ENCODE results near the gene SRCAP. TPM values are rescaled to one million over a fixed set of nuclear protein-coding genes. Genes with fewer than 3 reads are reported as not detected.
A peak's percentile ranks its signal among the peaks of the same experiment; 100 is the strongest.

Gene SRCAP
- total RNA-seq = 66.6 TPM
- long read RNA-seq, partial matches to known transcripts = 10 of 14 reads
- long read RNA-seq, other reads (novel, unspliced or antisense) = 4 of 14 reads

DNA sequence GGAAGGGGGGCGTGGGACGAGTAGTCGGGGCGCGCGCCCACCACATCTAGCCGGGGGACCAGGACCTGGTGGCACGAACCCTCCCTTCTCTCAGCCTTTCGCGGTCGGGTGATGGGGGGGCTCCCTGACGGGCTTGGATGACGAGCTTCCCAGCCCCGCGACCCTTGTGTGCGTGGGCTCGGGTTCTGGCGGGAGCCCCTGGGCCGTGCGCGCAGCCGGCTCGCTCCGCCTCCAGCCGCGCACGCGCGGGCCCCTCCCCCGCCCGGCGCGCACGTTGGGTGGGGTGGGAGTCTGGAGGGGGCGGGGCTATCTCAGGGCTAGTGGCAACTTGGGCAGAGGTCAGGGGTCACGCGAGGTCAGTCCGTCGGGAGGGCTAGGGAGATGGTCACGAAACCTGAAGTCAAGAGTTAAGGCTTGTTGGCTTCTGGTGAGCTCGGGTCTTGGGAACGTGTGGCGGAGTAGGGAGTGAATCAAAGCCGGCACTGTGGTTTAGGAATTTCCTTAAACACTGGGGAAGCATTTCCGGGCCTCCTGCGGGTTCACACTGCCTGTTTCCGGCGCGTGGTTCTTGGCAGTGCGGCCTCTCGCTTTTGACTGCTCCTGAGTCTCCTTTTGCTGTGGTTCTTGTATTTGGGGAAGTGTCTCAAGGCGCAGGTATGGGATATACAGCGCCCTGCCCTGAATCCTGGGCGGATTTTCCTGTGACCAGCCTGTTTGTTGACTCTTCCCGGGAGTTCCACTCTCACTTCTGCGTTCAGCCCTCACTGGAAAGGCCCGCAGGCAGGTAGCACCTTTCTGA lies at the start of gene SRCAP:
TSS of gene SRCAP (plus strand) at position 356 of the 799 bp plus-strand sequence. CDS start 1,654 bp downstream, outside the sequence.
- ATAC-seq (peak; percentile 84), DNase-seq (peak; percentile 93)
- H3K4me3 ChIP-seq = peak within 1 kb of the TSS; percentile 98
- H3K9me3 ChIP-seq = no peaks in the 10 kb centered on the region
- intact Hi-C loops (cut with DNase I) = loop anchor here (10.0 kb wide), 1 partner anchor 56 kb away; no protein-coding TSS in a partner anchor
- peak within 1 kb of the TSS; percentile 100 for H3K27ac ChIP-seq
- H3K36me3 ChIP-seq = peaks cover 42% of the 10 kb centered on the region
- TF ChIP-seq, protein P1, sequence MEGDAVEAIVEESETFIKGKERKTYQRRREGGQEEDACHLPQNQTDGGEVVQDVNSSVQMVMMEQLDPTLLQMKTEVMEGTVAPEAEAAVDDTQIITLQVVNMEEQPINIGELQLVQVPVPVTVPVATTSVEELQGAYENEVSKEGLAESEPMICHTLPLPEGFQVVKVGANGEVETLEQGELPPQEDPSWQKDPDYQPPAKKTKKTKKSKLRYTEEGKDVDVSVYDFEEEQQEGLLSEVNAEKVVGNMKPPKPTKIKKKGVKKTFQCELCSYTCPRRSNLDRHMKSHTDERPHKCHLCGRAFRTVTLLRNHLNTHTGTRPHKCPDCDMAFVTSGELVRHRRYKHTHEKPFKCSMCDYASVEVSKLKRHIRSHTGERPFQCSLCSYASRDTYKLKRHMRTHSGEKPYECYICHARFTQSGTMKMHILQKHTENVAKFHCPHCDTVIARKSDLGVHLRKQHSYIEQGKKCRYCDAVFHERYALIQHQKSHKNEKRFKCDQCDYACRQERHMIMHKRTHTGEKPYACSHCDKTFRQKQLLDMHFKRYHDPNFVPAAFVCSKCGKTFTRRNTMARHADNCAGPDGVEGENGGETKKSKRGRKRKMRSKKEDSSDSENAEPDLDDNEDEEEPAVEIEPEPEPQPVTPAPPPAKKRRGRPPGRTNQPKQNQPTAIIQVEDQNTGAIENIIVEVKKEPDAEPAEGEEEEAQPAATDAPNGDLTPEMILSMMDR (IDR thresholded peaks at IDR 0.05) = no peak
- H3K4me1 ChIP-seq = peaks cover 25% of the 10 kb centered on the region
- no peaks in the 10 kb centered on the region for H3K27me3 ChIP-seq

DNA sequence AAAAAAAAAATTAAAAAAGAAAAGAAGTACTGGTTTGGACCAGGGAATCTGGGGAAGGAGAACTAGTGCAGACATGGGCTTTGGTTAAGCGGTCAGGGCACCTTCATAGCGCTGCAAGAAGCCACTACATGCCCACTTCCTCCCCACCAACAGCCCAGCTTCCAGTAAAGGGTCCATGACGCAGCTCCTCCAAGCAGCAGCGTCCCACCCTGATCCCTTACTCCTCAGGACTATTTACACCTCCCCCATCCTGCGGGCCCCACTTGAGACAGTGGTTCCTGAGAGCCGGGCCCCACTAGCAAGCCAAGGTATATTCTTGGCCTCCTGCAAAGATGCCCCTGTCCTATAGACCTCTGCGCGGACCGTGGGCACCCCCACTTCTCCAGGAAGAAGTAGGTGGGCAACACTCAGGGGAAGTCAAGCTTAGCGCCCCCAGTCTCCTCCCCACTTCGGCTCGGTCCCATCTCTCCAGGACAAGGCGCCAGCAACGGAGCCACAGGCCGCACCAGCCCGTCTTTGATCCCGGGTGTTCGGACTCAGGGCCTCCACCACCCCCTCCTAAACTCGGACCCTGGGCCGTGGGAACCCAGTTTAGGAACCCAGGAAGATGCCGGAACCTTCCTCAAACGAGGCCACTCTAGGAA lies 49.1 kb upstream of the SRCAP start:
- H3K36me3 ChIP-seq = peaks cover 28% of the 10 kb centered on the region
- ATAC-seq (no peak), DNase-seq (peak; percentile 81)

DNA sequence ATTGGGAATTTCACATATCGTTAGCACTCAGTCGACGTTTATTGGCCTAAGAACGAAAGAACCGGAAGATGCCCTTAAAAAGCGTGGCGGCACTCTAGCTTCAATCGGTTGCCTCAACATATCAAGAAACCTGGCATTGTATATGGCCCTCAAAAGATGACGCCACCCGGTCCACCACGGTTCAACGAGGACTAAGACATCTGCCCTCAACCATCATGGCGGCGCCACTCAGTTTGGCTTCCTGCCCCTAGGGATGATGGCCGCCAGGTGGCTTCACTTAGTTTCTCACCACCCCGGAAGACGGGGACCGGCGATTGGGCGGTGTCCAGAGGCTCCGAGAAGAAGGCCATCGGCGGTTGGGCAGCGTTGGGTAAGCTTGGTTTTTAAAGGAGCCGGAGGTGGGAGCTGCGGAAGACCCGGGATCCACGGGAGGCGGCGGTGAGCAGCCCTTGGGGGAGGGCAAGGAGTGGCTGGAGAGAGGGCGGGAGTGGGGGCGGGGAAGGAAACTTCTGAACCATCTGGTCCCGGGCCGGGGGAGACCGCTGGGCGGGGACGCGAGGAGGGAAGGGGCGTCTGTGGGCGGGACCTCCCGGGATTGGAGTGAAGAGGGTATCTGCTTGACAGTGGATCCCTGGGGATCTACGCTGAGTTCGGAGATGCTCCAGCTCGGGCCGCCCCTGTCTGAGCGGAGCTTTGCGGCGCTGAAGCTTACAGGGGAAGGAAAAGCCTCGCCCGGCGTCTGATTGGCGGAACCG lies 48.4 kb upstream of the SRCAP start, which contains the start of gene PRR14:
TSS of gene PRR14 (plus strand) at position 592 of the 755 bp plus-strand sequence. CDS start 686 bp downstream, outside the sequence.
- Histone ChIP-seq H3K9me3 (no peaks in the 10 kb centered on the region), H3K27ac (peak within 1 kb of the TSS; percentile 95), H3K4me1 (peaks cover 13% of the 10 kb centered on the region), H3K27me3 (no peaks in the 10 kb centered on the region), H3K36me3 (peaks cover 35% of the 10 kb centered on the region), H3K4me3 (peak within 1 kb of the TSS; percentile 97)
- intact Hi-C loops (cut with DNase I) = no loop called here
- TF ChIP-seq, protein P1 (IDR thresholded peaks at IDR 0.05) = peak; percentile 41
- peak; percentile 92 for ATAC-seq
- DNase-seq = peak; percentile 100

More for the DNA sequence above, 49.1 kb upstream of the SRCAP start:
- intact Hi-C loops (cut with DNase I) = no loop called here
- Histone ChIP-seq H3K27ac (peak overlapping the region; percentile 95), H3K27me3 (no peaks in the 10 kb centered on the region), H3K4me1 (peaks cover 13% of the 10 kb centered on the region), H3K9me3 (no peaks in the 10 kb centered on the region), H3K4me3 (peak overlapping the region; percentile 97)
- TF ChIP-seq, protein P1 (IDR thresholded peaks at IDR 0.05) = no peak

DNA sequence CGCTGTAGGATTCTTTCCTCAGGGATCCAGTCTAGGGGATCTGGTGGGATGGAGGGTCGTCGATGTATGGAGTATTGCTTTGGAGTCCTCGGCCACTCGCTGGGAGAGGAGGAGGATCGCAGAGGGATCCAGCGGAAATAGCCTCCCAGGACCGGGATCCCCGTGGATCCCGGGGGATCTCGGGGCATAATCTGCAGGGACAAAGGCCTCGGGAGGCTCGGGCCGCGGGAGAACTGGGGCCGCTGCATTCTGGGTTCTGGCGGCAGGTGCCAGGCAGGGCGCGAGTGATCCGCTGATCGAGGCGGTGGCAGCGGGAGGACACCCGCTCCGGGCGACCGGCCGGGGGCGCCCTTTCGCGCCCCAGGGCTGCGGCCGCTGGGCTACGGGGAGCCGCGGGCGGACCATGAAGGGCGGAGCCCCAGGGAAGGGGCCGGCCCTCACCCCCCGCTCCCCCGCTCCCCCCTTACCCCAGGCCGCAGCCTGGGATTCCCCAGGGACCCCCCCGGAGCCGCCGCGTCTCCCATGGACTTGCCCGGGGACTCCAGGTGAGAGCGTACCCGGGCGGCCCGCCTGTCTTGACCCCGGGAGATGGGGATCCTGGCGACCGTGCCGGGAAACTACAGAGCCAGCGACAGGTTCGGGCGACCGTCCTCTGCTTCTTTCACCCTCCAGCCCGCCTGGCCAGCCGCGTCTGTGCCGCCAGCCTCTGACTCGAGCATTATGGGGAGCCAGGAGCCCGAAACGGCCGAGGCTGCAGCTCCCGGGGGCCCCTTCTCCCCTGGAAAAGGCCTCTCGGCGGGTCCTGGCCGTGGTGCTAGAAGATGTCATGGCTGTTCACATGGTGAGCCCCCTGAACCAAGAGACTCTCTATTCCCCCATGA lies 47.6 kb upstream of the SRCAP start:
- intact Hi-C loops (cut with DNase I) = no loop called here

More for the DNA sequence above, 47.6 kb upstream of the SRCAP start:
- Histone ChIP-seq H3K27me3 (no peaks in the 10 kb centered on the region), H3K36me3 (peaks cover 43% of the 10 kb centered on the region), H3K4me1 (peaks cover 13% of the 10 kb centered on the region), H3K4me3 (peak overlapping the region; percentile 97), H3K9me3 (no peaks in the 10 kb centered on the region), H3K27ac (peak overlapping the region; percentile 95)
- DNase-seq = peak; percentile 89
- peak; percentile 82 for ATAC-seq
- TF ChIP-seq, protein P1 (IDR thresholded peaks at IDR 0.05) = peak; percentile 68
